IgD-negative memory B cell (primary cell): Measurements from ENCODE around the gene IREB2. TPM values are rescaled to one million over a fixed set of nuclear protein-coding genes. Genes with fewer than 3 reads are reported as not detected.
"Not testable (repeated sequence)": the region's sequence is repeated elsewhere in the genome, so short reads cannot be mapped to it uniquely, and the experiment has no call there.

Experiments used
- H3K27ac Mint-ChIP-seq, 3 donors: one replicate each; pipeline ENCODE4 v1.8.0; 2020 to 2022; ENCODE audit warnings: mild to moderate bottlenecking in 3 of 3, mixed read lengths in 3 of 3, moderate library complexity in 1 of 3
- H3K27me3 Mint-ChIP-seq: one replicate; pipeline ENCODE4 v1.8.0; 2021; ENCODE audit warnings: mixed read lengths
- H3K36me3 Mint-ChIP-seq: one replicate; pipeline ENCODE4 v1.8.0; 2020; ENCODE audit warnings: mild to moderate bottlenecking, mixed read lengths
- H3K4me1 Mint-ChIP-seq, 3 donors: one replicate each; pipeline ENCODE4 v1.8.0; 2020 to 2022; ENCODE audit warnings: mixed read lengths in 3 of 3, mild to moderate bottlenecking in 1 of 3
- H3K4me3 Mint-ChIP-seq, 4 donors: one replicate each; pipeline ENCODE4 v1.8.0; 2020 to 2022; ENCODE audit warnings: mild to moderate bottlenecking in 4 of 4, mixed read lengths in 4 of 4, moderate library complexity in 3 of 4
- H3K9me3 Mint-ChIP-seq, 3 donors: one replicate each; pipeline ENCODE4 v1.8.0; 2020 to 2021; ENCODE audit warnings: mixed read lengths in 3 of 3, mild to moderate bottlenecking in 1 of 3
- polyA plus RNA-seq: library from polyadenylated mRNA; unstranded; fragments of 300-500 nt; fragmentation: Illumina TruSeq; gene quantifications from one replicate; pipeline ENCODE4 v1.2.3, GENCODE V29; 2021

The IREB2 gene
- polyA plus RNA-seq, 1 donor from 2014 or later, result 12.7 TPM

DNA sequence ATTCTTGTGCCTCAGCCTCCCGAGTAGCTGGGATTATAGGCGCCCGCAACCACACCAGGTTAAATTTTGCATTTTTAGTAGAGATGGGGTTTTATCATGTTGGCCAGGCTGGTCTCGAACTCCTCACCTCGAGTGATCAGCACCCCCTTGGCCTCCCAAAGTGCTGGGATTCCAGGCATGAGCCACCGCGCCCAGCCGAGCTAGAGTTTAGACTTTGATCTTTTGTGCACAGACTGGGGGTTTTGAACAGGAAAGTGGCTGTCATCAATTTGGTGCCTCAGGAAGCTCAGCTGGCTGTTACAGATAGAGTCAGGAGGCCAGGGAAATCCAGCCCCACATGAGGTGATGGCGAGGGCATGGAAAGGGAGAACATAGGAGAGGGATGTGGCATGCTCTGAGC is 19.3 kb upstream of the IREB2 start:
- Mint-ChIP-seq H3K4me1 (peaks cover 0 to 3% (median 0%) of the 10 kb centered on the region in 3 donors), H3K4me3 (no peak overlapping the region), H3K27ac (peak overlapping the region in 1 of 3 donors; percentile 88), H3K9me3 (no peaks in the 10 kb centered on the region), H3K36me3 (no peaks in the 10 kb centered on the region), H3K27me3 (peaks cover 8% of the 10 kb centered on the region)

- H3K27me3 Mint-ChIP-seq, result peaks cover 6% of the 10 kb centered on the region
Observed at GRCh38 chr15:78419367-78419766, 18.6 kb upstream of the IREB2 start.

DNA sequence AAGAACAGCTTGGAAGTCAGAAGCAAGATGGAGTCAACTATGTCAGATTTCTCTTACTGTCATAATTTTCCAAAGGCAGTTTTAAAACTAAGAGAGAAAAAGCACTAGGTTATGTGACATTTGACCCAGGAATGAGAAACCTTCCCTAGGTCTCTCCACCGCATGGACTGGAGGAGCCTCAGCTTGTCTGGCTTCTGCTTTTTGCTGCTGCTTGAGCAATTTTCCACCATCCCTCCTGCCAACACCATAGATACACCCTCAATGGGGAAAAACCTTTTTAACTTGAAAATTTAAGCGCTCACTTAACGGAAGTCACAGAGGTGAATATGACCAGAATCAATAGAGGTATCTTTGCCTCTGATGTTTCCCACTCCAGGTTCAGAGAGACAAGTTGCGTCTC is 17.8 kb upstream of the IREB2 start:
- Mint-ChIP-seq H3K27ac (no peak overlapping the region), H3K27me3 (peaks cover 6% of the 10 kb centered on the region), H3K9me3 (no peaks in the 10 kb centered on the region), H3K4me1 (peaks cover 0 to 3% (median 0%) of the 10 kb centered on the region in 3 donors), H3K4me3 (no peak overlapping the region), H3K36me3 (no peaks in the 10 kb centered on the region)

More at GRCh38 chr15:78419367-78419766, 18.6 kb upstream of the IREB2 start:
- Mint-ChIP-seq H3K36me3 (no peaks in the 10 kb centered on the region), H3K4me3 (no peak overlapping the region), H3K27ac (no peak overlapping the region), H3K4me1 (peaks cover 0 to 3% (median 0%) of the 10 kb centered on the region in 3 donors), H3K9me3 (no peaks in the 10 kb centered on the region)

GRCh38 chr15:78420766-78421165 is 17.2 kb upstream of the IREB2 start:
- Mint-ChIP-seq H3K27me3 (peaks cover 6% of the 10 kb centered on the region), H3K36me3 (no peaks in the 10 kb centered on the region), H3K4me1 (peaks cover 0 to 3% (median 0%) of the 10 kb centered on the region in 3 donors), H3K9me3 (no peaks in the 10 kb centered on the region), H3K27ac (no peak overlapping the region), H3K4me3 (no peak overlapping the region)

DNA sequence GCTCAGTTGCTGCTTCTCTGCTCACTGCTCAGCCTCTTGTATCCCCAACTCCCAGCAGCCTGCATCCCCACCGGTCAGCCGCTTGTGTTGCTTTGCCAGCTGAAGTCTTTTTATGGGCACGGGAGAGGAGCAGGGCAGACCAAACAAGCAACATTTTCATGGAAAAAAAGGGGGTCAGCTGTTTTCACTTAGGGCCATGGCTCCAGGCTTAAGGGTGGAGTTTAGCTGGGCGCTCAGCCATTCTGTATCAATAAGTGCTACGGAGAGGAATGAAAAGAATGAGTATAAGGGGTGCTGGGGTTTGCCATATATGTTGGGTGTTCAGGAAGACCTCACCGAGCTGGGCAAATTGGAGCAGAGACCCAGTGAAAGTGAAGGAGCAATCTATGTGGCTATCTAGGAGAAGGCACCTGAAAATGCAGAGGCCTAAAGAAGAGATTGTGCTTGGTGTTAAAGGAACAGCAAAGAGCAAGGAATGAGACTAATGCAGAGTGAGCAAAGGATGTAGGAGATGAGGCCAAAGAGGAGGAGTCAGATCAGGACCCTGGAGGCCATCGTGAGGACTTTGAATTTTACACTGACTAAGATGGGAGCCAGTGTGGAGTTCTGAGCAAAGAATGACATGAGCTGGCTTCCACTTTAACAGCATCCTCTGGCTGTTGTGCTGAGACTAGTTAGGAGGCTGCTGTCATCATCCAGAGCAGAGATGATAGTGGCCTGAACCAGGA is 16.6 kb upstream of the IREB2 start:
- Mint-ChIP-seq H3K36me3 (no peaks in the 10 kb centered on the region), H3K4me1 (peaks cover 0 to 3% (median 0%) of the 10 kb centered on the region in 3 donors), H3K27ac (peak overlapping the region in 1 of 3 donors; percentile 26), H3K9me3 (no peaks in the 10 kb centered on the region), H3K4me3 (no peak overlapping the region), H3K27me3 (peaks cover 6% of the 10 kb centered on the region)

- H3K4me1 Mint-ChIP-seq, result peaks cover 0 to 3% (median 0%) of the 10 kb centered on the region in 3 donors
- no peak overlapping the region for H3K27ac Mint-ChIP-seq
- H3K4me3 Mint-ChIP-seq, result no peak overlapping the region
- H3K9me3 Mint-ChIP-seq, result no peaks in the 10 kb centered on the region
- H3K27me3 Mint-ChIP-seq, result peaks cover 6% of the 10 kb centered on the region
- no peaks in the 10 kb centered on the region for H3K36me3 Mint-ChIP-seq
Observed at GRCh38 chr15:78422571-78423340, 15.3 kb upstream of the IREB2 start.

DNA sequence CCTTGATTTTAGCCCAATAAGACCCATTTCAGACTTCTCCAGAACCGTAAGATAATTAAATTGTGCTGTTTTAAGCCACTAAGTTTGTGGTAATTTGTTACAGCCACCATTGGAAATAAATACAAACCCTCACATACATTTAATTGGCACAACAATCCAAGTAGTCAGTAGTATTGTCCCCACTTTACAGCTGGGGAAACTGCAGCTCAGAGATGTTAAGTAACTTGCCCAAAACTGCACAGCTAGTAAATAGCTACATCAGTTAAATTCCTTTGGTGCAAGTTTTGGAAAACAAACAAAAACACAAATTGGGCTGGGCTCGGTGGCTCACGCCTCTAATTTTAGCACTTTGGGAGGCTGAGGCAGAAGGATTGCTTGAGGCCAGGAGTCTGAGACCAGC is 13.3 kb upstream of the IREB2 start:
- H3K27ac Mint-ChIP-seq, result no peak overlapping the region
- peaks cover 11% of the 10 kb centered on the region for H3K27me3 Mint-ChIP-seq
- no peaks in the 10 kb centered on the region for H3K9me3 Mint-ChIP-seq
- H3K4me3 Mint-ChIP-seq, result no peak overlapping the region
- no peaks in the 10 kb centered on the region for H3K36me3 Mint-ChIP-seq
- H3K4me1 Mint-ChIP-seq, result peaks cover 0 to 3% (median 0%) of the 10 kb centered on the region in 3 donors

DNA sequence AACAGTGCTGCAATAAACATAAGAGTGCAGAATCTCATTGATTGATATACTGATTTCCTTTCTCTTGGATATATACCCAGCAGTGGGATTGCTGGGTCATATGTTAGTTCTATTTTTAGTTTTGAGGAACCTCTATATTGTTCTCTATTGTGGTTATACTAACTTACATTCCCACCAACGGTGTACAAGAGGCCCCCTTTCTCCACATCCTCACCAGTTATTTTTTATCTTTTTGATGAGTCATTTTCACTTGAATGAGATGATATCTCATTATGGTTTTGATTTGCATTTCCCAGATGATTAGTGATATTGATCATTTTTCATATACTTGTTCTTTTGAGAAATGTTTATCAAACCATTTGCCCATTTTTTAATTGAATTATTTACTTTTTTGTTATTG is 12.4 kb upstream of the IREB2 start:
- no peak overlapping the region for H3K4me3 Mint-ChIP-seq
- no peaks in the 10 kb centered on the region for H3K36me3 Mint-ChIP-seq
- no peaks in the 10 kb centered on the region for H3K9me3 Mint-ChIP-seq
- peaks cover 0 to 3% (median 0%) of the 10 kb centered on the region in 3 donors for H3K4me1 Mint-ChIP-seq
- H3K27ac Mint-ChIP-seq, result no peak overlapping the region
- H3K27me3 Mint-ChIP-seq, result peaks cover 19% of the 10 kb centered on the region

GRCh38 chr15:78426300-78426699 is 11.7 kb upstream of the IREB2 start:
- peaks cover 21% of the 10 kb centered on the region for H3K27me3 Mint-ChIP-seq
- no peak overlapping the region for H3K4me3 Mint-ChIP-seq
- H3K4me1 Mint-ChIP-seq, result peaks cover 0 to 3% (median 0%) of the 10 kb centered on the region in 3 donors
- no peaks in the 10 kb centered on the region for H3K9me3 Mint-ChIP-seq
- no peaks in the 10 kb centered on the region for H3K36me3 Mint-ChIP-seq
- no peak overlapping the region for H3K27ac Mint-ChIP-seq

DNA sequence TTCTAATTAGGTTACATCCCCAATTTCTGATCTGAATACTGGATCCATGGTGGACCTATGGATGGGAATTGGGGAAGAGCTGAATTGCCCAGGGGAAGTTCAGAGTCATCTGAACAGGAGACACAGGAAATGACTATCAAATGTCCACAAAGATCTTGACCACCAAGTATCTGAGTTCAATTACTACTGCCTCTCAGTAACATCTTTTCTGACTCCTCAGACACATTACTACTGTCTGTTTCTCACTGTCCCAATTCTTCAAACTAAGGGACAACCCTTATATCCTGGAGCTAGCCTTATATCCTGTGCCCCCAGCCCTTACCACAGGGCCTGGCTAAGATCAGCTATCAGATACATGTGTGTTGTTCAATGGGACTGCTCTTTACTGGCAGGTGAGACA is 10.1 kb upstream of the IREB2 start:
- Mint-ChIP-seq H3K9me3 (peaks cover 0 to 5% (median 2%) of the 10 kb centered on the region in 3 donors), H3K27me3 (peaks cover 22% of the 10 kb centered on the region), H3K4me1 (peaks cover 0 to under 1% (median 0%) of the 10 kb centered on the region in 3 donors), H3K36me3 (peaks cover 5% of the 10 kb centered on the region), H3K27ac (no peak overlapping the region), H3K4me3 (no peak overlapping the region)

DNA sequence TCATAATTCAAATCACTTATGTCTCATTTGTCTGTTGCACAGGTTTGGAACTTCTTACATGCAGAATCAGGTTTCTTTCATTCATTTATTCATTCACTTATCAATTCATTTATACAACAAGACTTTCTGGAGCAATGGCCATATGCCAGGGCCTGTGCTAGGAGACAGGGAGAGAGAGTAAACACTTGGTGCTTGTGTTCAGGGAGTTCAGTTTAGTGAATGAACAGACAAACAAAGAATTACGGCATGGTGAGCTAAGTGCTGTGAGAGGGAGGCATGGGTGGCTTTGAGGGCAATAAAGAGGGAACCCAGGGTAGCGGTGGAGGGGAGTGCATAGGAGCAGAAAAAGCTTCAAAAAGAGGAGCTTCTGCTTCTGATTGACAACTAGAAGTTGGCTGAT is 8.5 kb upstream of the IREB2 start:
- Mint-ChIP-seq H3K4me1 (no peaks in the 10 kb centered on the region), H3K27me3 (peaks cover 26% of the 10 kb centered on the region), H3K4me3 (no peak overlapping the region), H3K36me3 (peaks cover 8% of the 10 kb centered on the region), H3K27ac (no peak overlapping the region), H3K9me3 (peaks cover 0 to 8% (median 2%) of the 10 kb centered on the region in 3 donors)

- H3K27me3 Mint-ChIP-seq, result peaks cover 26% of the 10 kb centered on the region
- H3K9me3 Mint-ChIP-seq, result peaks cover 0 to 8% (median 2%) of the 10 kb centered on the region in 3 donors
- H3K4me1 Mint-ChIP-seq, result peaks cover 4 to 5% (median 4%) of the 10 kb centered on the region in 3 donors
- no peak overlapping the region for H3K27ac Mint-ChIP-seq
- peak overlapping the region in 1 of 4 donors; percentile 68 for H3K4me3 Mint-ChIP-seq
- peaks cover 8% of the 10 kb centered on the region for H3K36me3 Mint-ChIP-seq
Observed at GRCh38 chr15:78431955-78432354, 6.1 kb upstream of the IREB2 start.

DNA sequence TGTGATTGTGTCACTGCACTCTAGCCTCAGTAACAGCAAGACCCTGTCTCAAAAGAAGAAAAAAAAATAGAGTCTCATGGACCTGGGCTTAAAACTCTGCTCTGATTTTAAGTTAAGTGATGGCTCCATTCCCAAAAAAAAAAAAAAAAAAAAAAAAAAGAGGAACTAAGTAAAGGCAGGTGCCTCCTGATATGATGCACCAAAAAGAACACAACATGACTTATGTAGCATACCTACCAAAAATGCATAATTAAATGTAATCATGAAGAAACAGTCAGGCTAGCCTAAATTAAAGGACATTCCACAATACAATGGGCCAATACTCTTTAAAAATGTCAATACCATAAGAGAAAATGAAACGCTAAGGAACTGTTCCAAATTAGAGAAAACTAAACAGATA is 5.4 kb upstream of the IREB2 start:
- Mint-ChIP-seq H3K4me1 (peaks cover 7 to 11% (median 10%) of the 10 kb centered on the region in 3 donors), H3K27ac (no peak overlapping the region), H3K27me3 (peaks cover 26% of the 10 kb centered on the region), H3K4me3 (peak overlapping the region in 1 of 4 donors; percentile 68), H3K36me3 (peaks cover 8% of the 10 kb centered on the region), H3K9me3 (peaks cover 0 to 8% (median 2%) of the 10 kb centered on the region in 3 donors)

GRCh38 chr15:78434134-78434533 is 3.9 kb upstream of the IREB2 start:
- Mint-ChIP-seq H3K4me3 (no peak overlapping the region), H3K4me1 (peaks cover 14 to 20% (median 15%) of the 10 kb centered on the region in 3 donors), H3K36me3 (peaks cover 8% of the 10 kb centered on the region), H3K27me3 (peaks cover 25% of the 10 kb centered on the region), H3K27ac (no peak overlapping the region), H3K9me3 (peaks cover 0 to 8% (median 2%) of the 10 kb centered on the region in 3 donors)

DNA sequence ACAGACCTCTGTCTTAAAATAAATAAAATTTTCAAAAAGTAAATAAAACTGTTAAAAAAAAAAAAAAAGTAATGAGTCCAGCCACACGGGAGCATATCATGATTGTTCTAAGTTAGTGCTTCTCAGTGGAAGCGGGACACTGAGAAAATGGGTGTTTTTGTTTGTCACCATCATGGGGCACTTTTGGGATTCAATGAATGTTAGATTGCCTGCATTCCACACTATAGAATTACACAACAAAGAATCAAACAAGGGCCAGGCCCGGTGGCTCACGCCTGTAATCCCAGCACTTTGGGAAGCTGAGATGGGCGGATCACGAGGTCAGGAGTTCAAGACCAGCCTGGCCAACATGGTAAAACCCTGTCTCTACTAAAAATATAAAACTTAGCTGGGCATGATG is 3.3 kb upstream of the IREB2 start:
- not testable (repeated sequence) for H3K36me3 Mint-ChIP-seq, H3K4me3 Mint-ChIP-seq, H3K27ac Mint-ChIP-seq, H3K9me3 Mint-ChIP-seq
- Mint-ChIP-seq H3K4me1 (peaks cover 16 to 21% (median 17%) of the 10 kb centered on the region in 3 donors), H3K27me3 (peaks cover 21% of the 10 kb centered on the region)
